Hematopoietic multipotent progenitor cell treated with erythropoietin and hydrocortisone succinate and interleukin-3 and kit ligand, for 8 days (in vitro differentiated cells): ENCODE data around the gene KCNMB2.
"Not testable (repeated sequence)": the region's sequence is repeated elsewhere in the genome, so short reads cannot be mapped to it uniquely, and the experiment has no call there.

Experiments
- DNase-seq: peaks from one replicate; pipeline ENCODE4 v3.0.0-alpha.2; 2015

KCNMB2 gene

DNA sequence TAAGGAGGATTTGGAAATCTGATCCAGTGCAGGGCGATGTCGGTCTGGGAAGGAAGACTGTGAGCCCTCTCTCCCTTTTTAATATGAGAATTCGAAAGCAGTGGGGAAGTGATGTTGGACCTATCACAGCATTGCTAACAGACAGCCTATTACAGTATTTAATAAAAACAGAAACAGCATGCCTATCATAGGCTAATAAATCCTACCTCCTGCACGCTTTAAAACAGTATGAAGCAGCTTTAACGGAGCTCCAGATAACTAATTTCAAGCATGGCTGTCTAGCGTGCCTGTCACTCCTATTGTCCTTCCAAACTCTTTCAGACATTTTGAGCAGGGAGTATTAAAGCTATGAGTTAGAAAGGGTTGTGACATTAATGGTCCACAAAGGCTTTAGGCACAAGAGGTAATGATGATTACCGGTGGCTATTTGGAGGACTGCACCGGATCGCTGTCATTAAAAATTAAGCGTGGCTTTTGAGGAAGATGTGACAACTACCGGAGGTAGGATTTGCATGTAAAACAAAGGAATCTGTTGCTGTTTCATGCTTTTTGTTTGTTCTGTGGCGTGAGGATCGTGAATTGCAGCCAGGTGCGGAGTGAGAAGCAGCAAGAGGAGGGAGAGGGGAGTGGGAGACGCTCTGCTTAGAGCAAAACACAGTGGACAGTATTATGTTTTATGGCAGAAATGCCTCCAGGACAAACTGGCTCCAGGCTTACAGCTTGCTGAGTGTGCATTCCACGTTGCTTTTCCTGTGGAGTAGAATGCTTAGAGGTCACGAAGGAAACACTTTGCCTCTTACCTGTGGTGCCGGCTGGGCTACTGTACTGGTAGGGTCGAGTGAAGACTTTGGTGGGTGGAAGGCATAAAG is at the start of gene KCNMB2:
KCNMB2 (plus strand) TSS at position 226 of the 869 bp plus-strand sequence.
- DNase-seq: no peak

- no peak for DNase-seq
Measured at GRCh38 chr3:178486903-178487302, 49.3 kb upstream of the KCNMB2 start.

- no peak for DNase-seq
Measured at GRCh38 chr3:178487752-178488151, 48.5 kb upstream of the KCNMB2 start.

DNA sequence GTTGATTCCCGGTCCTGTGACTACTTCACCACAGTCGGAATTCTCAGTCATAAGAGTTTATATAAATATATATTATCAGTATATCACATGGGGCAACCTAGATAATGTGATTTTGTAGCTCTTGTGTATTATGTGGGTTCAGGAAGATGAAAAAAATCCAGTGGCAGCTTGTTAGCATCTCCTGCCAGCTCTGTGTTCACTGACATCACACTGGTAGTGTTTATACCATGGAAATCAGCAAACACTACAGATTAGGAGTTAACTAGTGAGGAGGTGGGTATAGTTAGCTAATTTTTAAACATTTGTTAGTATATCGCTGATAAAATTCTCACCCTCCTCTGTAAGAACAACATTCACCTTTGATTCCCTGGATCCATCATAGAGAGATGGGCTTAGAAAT is 44.5 kb upstream of the KCNMB2 start:
- no peak for DNase-seq

DNA sequence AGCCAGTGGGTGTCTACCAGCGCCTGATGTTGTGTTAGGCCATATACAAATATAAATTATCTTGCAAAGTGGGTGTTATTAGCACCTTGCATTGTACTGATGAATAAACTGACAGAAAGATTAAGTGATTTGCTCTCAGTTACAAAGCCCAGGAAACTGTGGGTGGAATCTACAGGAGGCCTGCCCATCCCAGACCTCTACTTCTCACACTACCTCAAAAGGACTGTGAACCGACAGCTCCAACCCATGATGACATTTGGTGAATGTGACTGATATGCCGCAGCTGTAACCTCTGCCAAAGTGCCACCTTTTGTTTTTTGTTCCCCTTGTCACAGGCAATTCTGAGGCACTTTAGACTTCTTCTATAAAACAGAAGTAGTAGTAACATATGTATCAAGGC is 43.7 kb upstream of the KCNMB2 start:
- no peak for DNase-seq

DNA sequence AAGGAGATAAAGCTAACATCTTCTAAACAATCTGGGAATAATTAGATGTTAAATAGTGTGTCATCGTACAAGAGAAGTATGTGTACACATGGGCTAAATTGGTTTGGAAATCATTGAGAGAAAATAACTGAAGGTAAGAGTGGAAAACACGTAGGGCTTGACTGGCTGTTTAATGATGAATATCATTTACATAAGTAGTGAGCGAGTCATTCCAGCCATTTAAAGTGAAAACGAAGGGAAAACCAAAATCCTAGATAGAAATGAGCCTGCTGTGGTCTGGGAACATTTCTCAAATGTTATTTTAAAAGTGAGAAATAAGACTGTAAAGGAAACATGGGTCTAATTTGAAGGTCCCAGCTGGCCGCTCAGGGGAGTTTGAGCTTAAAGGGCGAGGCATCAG is 41.9 kb upstream of the KCNMB2 start:
- DNase-seq: no peak

GRCh38 chr3:178496911-178497310 is 39.3 kb upstream of the KCNMB2 start:
- DNase-seq: no peak

- DNase-seq: no peak
Measured at GRCh38 chr3:178498871-178499270, 37.4 kb upstream of the KCNMB2 start.

DNA sequence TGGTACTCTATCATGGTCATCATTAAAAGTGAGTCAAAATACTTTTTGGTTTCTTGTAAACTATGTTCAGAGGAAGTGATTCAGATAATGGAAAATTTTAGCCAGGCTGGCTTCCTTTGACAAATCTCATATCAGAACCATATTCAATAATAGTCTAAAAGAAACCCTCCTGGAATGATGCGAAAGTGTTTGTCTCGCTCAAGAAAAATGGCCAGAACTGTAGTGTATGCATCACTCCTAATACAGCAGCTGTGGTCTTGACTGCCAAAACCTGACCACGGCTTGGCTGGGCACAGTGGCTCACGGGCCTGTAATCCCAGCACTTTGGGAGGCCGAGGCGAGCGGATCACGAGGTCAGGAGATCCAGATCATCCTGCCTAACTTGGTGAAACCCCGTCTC is 35.6 kb upstream of the KCNMB2 start:
- DNase-seq: no peak

DNA sequence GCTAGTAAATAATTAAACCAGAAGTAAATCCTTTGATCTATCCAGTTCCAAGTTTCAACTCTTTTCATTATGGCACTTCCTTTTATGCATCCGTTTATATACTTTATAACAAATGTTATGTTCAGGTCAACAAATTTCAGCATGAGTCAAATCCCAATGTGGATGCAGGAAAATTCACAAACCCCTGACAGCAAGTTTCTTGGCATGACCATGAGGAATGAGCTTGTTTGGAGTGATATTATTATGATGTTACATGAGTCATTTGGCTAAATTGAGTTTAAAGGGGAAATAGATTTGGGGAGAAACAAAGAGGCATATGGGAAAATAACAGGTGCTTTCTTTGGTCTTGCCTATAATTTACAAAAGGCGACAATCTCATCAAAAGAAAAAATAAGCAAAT is 32.1 kb upstream of the KCNMB2 start:
- no peak for DNase-seq

DNA sequence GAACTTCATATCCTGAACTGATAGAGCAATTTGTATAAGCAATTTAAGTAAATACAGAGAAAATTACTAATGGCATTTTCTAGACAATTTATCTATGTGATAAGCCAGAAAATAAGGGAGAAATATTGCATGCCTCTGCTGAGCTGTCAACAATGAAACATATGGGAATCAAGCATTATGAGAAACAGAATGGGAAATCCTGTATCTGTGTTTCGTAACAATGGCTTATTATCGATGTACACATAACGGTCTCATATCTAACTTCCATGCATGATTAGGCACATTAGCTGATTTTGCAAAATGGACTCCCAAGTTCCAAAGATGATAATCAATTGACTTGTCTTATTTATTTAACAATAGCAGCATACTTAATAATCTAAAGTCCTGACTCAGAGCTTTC is 30.4 kb upstream of the KCNMB2 start:
- DNase-seq: no peak

GRCh38 chr3:178507507-178508442 is 28.5 kb upstream of the KCNMB2 start:
- DNase-seq: no peak

DNA sequence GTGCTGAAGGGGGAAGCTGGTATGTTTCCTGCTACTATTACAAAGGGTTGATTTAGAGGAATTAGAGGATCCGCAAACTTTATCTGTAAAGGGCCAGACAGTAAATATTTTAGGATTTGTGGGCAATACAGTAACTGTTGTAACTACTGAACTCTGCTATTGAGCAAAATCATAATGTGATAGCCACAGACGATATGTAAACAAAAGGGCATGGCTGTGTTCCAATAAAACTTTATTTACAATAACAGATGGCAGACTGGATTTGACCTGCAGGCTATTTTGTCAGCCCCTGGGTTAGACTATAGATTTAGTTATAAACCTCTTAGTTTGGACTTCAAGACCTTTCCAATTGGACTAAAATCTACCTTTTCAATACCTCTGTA is 27.8 kb upstream of the KCNMB2 start:
- no peak for DNase-seq

DNA sequence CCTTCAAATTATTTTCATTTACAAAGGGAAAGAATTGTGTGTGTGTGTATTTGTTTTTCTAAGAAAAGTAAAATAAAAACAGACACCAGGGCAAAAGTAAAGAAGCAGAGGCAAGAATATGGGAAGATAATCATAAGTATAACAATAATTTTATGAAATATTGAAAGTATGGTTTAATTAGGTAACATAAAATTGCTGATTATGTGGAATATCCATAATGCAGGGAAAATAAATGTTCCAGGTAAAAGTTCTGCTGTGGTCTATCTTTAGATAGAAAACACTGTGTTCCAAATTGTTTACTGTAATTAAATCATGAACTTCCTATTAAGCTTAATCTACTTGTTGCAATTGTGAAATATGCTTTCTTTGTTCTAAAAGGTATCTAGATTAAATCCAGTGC is 25.7 kb upstream of the KCNMB2 start:
- DNase-seq: no peak

DNA sequence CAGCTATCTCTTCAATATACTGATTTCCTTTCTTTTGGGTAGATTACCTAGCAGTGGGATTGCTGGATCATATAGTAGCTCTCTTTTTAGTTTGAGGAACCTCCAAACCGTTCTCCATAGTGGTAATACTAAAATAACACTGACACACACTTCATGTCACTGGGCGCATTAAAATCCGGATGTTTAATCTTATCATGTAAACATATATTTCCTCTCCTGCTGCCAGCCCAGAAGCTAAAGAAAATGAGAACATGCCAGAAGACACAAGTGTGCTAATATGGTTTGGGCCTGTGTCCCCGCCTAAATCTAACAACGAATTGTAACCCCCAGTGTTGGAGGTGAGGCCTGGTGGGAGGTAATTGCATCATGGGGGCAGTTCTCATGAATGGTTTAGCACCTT is 23.6 kb upstream of the KCNMB2 start:
- no peak for DNase-seq

DNA sequence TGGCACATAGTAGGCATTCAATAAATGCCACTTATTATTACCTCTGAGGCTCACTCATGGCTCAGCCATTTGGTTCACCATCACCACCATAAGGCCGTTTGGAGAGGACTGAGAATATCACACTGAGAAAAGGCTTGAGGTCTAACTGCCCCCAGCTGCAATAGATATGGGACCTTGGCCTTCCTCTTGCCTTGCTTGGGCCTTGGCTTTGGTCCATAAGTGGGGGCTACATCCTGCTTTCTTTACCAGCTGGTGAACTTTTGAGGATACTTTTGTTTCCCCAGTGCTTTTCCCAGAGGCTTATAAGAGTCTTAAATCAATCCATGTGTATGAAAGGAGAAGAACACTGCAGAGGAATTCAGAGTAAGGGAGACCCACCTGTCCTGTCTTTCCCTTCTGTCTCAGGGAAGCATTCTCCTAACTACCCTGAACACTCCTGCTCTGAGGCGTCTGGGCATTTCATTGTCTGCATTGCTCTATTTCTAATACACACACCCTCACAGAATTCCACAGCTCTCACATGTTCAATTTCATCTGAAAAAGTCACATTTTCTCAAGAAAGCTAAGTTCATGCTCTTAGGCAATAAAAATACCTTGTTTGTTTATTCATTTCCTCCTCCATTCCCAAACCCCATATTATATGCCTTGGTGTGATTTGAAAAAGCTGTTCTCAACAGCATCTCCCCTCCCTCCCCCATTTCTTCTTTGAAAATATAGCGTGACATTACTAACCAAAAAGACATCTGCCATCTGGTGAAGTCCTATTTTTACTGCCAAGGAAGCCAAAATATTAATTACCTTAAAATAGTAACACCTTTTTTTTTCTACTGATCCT is 22.5 kb upstream of the KCNMB2 start:
- no peak for DNase-seq

DNA sequence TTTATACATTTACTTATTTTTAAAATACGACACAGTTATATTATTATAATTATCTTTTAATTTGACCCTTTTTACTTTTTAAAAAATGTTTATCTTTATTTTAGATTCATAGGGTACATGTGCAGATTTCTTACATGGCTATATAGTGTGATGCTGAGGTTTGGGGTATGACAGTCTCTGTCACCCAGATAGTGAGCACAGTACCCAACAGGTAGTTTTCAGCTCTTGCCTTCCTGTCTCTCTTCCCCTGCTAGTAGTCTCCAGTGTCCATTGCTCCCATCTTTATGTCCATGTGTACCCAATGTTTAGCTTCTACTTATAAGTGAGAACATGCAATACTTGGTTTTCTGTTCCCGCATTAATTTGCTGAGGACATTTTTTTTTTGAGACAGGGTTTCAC is 21.8 kb upstream of the KCNMB2 start:
- DNase-seq: no peak

DNA sequence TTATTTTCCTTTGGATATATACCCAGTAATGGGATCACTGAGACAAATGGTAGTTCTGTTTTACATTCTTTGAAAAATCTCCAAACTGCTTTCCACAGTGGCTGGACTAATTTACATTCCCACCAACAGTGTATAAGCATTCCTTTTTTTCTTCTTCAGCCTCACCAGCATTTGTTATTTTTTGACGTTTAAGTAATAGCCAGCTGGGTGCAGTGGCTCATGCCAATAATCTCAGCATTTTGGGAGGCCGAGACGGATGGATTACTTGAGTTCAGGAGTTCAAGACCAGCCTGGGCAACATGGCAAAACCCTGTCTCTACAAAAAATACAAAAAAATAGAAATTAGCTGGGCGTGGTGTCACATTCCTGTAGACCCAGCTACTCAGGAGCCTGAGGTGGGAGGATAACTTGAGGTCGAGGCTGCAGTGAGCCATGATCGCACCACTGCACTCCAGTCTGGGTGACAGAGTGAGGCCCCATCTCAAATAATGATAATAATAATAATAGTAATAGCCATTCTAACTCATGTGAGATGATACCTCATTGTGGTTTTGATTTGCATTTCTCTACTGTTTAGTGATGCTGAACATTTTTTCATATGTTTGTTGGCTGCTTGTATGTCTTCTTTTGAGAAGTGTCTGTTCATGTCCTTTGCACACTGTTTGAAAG is 21.0 kb upstream of the KCNMB2 start:
- DNase-seq: not testable (repeated sequence)

DNA sequence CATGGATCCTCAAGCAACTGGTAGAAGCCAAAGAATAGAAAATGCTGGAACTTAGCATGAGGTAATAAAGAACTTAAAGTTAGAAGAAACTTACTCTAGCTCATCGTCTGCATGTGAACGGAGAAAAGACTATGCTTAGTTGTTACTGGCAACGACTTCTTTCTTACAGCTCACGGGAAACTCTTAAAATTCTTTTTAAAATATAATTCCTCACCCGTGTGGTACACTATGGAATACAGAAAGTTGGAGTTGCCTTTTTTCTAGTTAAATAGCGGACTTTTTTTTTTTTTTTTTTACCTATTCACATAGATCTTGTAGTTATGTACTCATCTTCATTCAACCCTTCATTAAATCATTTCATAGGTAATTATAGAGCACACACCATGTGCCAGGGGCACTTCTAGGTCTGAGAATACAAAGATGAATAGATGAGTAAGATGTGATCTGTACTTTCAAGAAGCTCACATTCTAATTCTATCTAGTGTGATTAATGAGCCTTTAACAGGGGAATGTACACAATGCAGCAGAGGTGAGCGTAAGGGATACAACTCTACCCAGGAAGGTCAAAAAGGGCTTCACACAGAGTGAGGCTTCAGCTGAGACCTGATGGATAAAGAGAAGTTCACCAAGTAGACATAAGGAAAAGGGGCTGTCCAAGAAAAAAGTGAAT is 18.4 kb upstream of the KCNMB2 start:
- no peak for DNase-seq

DNA sequence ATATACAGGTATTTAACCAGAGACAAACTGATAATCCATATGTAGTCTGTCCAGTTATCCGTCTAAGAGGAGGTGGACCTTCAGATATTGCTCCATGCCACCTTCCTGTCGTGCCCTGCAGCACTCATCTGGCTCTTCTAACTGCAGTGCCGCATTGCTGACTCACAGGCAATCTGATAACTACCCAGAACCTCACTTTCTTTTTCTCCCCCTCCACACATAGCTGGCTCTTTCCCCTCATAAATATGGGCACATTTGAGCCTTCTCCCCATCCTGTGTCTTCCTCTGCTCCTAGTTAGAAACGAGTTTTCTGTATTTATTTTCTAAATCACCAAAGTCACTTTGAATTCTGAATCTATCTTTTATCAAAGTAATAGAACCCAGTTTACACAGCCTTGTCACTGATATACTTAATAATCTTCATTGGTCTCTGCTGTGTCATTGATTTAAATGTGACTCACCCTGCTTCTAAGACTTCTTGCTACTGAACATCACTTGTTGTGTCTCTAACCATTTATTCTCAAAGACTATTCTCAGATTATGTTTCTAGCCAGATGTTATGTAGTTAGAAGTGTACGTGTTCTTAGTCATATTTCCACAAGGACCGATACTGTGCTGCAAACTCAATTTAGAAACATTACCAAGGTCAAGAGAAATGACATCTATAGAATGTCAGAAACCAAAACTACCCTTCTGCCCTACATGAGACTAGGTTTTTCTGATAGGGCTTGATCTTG is 17.4 kb upstream of the KCNMB2 start:
- no peak for DNase-seq

- DNase-seq: no peak
Measured at GRCh38 chr3:178519701-178520100, 16.5 kb upstream of the KCNMB2 start.
